ENCODE results near the gene MGAT2.
"Not testable (repeated sequence)": the region's sequence is repeated elsewhere in the genome, so short reads cannot be mapped to it uniquely, and the experiment has no call there.

The MGAT2 gene

DNA sequence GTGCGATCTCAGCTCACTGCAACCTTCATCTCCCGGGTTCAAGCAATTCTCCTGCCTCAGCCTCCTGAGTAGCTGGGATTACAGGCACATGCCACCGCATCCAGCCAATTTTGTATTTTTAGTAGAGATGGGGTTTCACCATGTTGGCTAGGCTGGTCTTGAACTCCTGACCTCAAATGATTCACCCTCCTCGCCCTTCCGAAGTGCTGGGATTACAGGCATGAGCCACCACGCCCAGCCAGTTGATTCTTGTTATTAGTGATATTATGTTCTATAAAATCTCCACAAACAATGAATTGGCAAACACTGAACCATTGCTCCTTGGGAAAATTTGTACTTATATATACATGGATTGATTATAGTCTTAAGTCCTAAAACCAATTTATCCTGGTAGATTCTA, 36.9 kb downstream of the MGAT2 start:
- DNase-seq (ENCODE audit: low read depth): not testable (repeated sequence)

DNA sequence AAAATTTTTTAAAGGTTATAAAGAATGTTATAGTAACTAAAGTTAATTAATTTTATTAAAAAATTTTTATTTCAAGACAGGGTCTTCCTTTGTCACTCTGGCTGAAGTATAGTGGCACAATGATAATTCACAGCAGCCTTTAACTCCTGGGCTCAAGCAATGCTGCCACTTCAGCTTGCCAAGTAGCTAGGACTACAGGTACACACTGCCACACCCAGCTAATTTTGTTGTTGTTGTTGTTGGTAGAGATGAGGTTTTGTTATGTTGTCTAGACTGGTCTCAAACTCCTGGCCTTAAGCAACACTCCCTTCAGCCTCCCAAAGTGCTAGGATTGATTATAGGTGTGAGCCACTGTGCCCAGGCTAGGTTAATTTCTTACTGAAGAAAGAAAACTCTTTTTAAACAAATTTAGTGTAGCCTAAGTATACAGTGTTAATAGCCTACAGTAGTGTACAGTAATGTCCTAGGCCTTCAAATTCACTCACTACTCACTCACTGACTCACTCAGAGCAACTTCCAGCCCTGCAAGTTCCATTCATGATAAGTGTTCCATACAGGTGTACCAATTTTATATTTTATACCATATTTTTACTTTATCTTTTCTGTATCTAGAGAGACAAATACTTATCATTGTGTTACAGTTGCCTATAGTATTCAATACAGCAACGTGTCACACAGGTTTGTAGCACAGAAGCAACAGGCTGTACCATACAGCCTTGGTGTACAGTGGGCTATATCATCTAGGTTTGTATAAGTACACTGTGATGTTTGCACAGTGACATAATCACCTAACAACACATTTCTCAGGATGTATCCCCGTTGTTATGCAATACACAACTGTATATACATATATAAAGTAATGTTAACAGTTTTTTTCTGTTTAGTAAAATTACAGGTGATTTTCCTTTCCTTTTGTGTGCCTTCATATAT, 39.2 kb downstream of the MGAT2 start:
- DNase-seq (ENCODE audit: low read depth): no peak

DNA sequence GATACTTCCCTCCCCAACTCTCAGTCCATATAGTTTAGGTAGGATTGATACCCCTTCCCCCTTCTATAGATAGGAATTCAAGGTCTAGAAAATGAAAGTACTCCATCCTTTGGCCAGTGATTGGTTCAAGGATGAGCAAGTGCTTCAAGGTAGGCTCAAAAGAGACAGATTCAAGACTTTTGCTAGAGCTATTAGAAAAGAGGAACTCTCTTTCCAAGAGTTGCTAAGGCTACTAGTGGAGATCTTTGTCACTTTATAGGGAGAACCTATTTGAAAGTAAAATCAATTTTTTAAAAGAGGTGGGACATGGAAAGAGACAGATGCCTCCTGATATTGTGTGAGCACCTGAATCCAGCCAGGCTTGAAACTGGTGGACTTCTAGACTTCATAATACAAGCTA, 49.9 kb downstream of the MGAT2 start:
- no peak for DNase-seq (ENCODE audit: low read depth)
